NCI-H226 (cell line): ENCODE data around the gene OR6C2.
"Not testable (repeated sequence)": the region's sequence is repeated elsewhere in the genome, so short reads cannot be mapped to it uniquely, and the experiment has no call there.

ENCODE experiments used
- DNase-seq: peaks from one replicate; pipeline ENCODE4 v3.0.0-alpha.2; 2015

OR6C2 gene

GRCh38 chr12:55479136-55479535 is 35.3 kb downstream of the OR6C2 start:
- DNase-seq, result not testable (repeated sequence)

GRCh38 chr12:55484284-55484683 is 40.4 kb downstream of the OR6C2 start:
- DNase-seq, result not testable (repeated sequence)

- no peak for DNase-seq
Observed at GRCh38 chr12:55492078-55492477, 48.2 kb downstream of the OR6C2 start, which contains the start of gene OR6C68. OR6C68 (plus strand) TSS chr12:55492378; CDS start chr12:55492378, 0 bp downstream.

- no peak for DNase-seq
Observed at GRCh38 chr12:55495490-55495889, 51.6 kb downstream of the OR6C2 start.

- no peak for DNase-seq
Observed at GRCh38 chr12:55499231-55499630, 55.4 kb downstream of the OR6C2 start.

GRCh38 chr12:55499810-55500252 is 56.0 kb downstream of the OR6C2 start:
- no peak for DNase-seq

GRCh38 chr12:55501601-55502000 is 57.7 kb downstream of the OR6C2 start:
- DNase-seq, result no peak
